Endothelial cell (in vitro differentiated cells): ENCODE data around the gene PHKG2. TPM values are rescaled to one million over a fixed set of nuclear protein-coding genes. Genes with fewer than 3 reads are reported as not detected.

Source experiments
- DNase-seq: peaks from one replicate; pipeline ENCODE4 v3.0.0; 2021; ENCODE audit warnings: low spot score
- H3K27ac Mint-ChIP-seq: one replicate; pipeline ENCODE4 v1.8.0; 2021; ENCODE audit warnings: mixed read lengths, inconsistent platforms; ENCODE audit not compliant: unreplicated experiment
- H3K27me3 Mint-ChIP-seq: one replicate; pipeline ENCODE4 v1.8.0; 2021; ENCODE audit warnings: mild to moderate bottlenecking, moderate library complexity, mixed read lengths, inconsistent platforms; ENCODE audit not compliant: unreplicated experiment
- H3K36me3 Mint-ChIP-seq: one replicate; pipeline ENCODE4 v1.8.0; 2021; ENCODE audit warnings: mild to moderate bottlenecking, low read depth, mixed read lengths, inconsistent platforms; ENCODE audit not compliant: unreplicated experiment
- H3K4me1 Mint-ChIP-seq: one replicate; pipeline ENCODE4 v1.8.0; 2021; ENCODE audit warnings: mild to moderate bottlenecking, mixed read lengths, inconsistent platforms; ENCODE audit not compliant: unreplicated experiment
- H3K4me3 Mint-ChIP-seq: one replicate; pipeline ENCODE4 v1.8.0; 2021; ENCODE audit warnings: mild to moderate bottlenecking, mixed read lengths, inconsistent platforms; ENCODE audit not compliant: unreplicated experiment
- H3K9me3 Mint-ChIP-seq: one replicate; pipeline ENCODE4 v1.8.0; 2021; ENCODE audit warnings: mixed read lengths, inconsistent platforms; ENCODE audit not compliant: unreplicated experiment
- total RNA-seq: library from RNA; stranded (reverse); fragmentation: NEBNext Ultra II Directional; extraction: Animal tissue kit (Norgen Biotek cat#: 25700); gene quantifications from one replicate; pipeline ENCODE4 v1.2.1, GENCODE V29; 2021; ENCODE audit not compliant: unreplicated experiment
- TF ChIP-seq, protein P1 (sequence below): fragments of 200-600 bp; sonication (generic); IDR thresholded peaks from one replicate; pipeline ENCODE4 v1.5.0; 2021; ENCODE audit warnings: antibody characterized with exemption; ENCODE audit not compliant: unreplicated experiment

PHKG2 gene
- total RNA-seq, 1 donor from 2014 or later, result 27.5 TPM

DNA sequence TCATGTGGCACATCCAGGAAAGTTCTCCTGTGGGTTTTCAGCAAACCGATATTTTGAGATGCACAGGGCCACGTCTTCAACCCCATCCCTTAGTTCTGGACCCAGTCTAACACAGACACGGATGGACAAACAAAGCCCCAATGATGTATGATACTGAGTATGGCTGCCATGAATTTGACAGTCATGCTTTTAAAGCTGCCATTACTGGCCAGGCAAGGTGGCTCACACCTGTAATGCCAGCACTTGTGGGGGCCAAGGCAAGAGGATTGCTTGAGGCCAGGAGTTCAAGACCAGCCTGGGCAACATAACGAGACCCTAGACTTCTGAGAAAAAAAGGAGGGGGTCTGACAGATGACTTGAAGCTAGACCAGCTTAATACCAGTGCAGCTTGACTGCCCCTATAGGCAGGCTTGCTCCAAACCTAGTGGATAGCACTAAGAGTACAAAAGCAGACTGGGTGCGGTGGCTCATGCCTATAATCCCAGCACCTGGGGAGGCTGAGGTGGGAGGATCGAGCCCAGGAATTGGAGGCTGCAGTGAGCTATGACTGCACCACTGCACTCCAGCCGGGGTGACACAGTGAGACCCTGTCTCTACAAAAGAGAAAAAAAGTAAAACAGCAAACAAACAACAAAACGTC lies 49.6 kb downstream of the PHKG2 start:
- DNase-seq, result no peak
- Mint-ChIP-seq H3K27ac (no peak overlapping the region), H3K4me1 (peaks cover 2% of the 10 kb centered on the region), H3K4me3 (no peak overlapping the region), H3K27me3 (peaks cover 4% of the 10 kb centered on the region), H3K9me3 (no peaks in the 10 kb centered on the region), H3K36me3 (no peaks in the 10 kb centered on the region)
- TF ChIP-seq, protein P1, sequence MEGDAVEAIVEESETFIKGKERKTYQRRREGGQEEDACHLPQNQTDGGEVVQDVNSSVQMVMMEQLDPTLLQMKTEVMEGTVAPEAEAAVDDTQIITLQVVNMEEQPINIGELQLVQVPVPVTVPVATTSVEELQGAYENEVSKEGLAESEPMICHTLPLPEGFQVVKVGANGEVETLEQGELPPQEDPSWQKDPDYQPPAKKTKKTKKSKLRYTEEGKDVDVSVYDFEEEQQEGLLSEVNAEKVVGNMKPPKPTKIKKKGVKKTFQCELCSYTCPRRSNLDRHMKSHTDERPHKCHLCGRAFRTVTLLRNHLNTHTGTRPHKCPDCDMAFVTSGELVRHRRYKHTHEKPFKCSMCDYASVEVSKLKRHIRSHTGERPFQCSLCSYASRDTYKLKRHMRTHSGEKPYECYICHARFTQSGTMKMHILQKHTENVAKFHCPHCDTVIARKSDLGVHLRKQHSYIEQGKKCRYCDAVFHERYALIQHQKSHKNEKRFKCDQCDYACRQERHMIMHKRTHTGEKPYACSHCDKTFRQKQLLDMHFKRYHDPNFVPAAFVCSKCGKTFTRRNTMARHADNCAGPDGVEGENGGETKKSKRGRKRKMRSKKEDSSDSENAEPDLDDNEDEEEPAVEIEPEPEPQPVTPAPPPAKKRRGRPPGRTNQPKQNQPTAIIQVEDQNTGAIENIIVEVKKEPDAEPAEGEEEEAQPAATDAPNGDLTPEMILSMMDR, result no peak

Other genes with a start within 250 kb of the PHKG2 start
- 31.4 TPM for gene ZNF768, start 221.9 kb upstream of the PHKG2 start, total RNA-seq
- 9.7 TPM for gene ZNF747, start 213.6 kb upstream of the PHKG2 start, total RNA-seq
- gene ZNF764, start 190.1 kb upstream of the PHKG2 start, total RNA-seq, result 13.8 TPM
- 9.6 TPM for gene ZNF688, start 176.7 kb upstream of the PHKG2 start, total RNA-seq
- gene ZNF785, start 162.7 kb upstream of the PHKG2 start, total RNA-seq, result 33.5 TPM
- gene ZNF689, start 138.0 kb upstream of the PHKG2 start, total RNA-seq, result 12.0 TPM
- gene PRR14, start 97.5 kb upstream of the PHKG2 start, total RNA-seq, result 45.3 TPM
- gene FBRS, start 90.0 kb upstream of the PHKG2 start, total RNA-seq, result 60.9 TPM
- gene SRCAP, start 49.3 kb upstream of the PHKG2 start, total RNA-seq, result 62.2 TPM
- gene CFAP119, start 13.6 kb downstream of the PHKG2 start, total RNA-seq, result 5.2 TPM
- gene RNF40, start 13.9 kb downstream of the PHKG2 start, total RNA-seq, result 108 TPM
- 29.7 TPM for gene ZNF629, start 38.8 kb downstream of the PHKG2 start, total RNA-seq
- gene BCL7C, start 145.7 kb downstream of the PHKG2 start, total RNA-seq, result 53.9 TPM
- gene CTF1, start 148.2 kb downstream of the PHKG2 start, total RNA-seq, result 3.4 TPM
- 117 TPM for gene FBXL19, start 175.1 kb downstream of the PHKG2 start, total RNA-seq
- 42.9 TPM for gene ORAI3, start 200.6 kb downstream of the PHKG2 start, total RNA-seq
- gene SETD1A, start 209.3 kb downstream of the PHKG2 start, total RNA-seq, result 23.4 TPM
- 5.3 TPM for gene HSD3B7, start 236.8 kb downstream of the PHKG2 start, total RNA-seq